Left ventricle myocardium inferior (tissue), 1 donor: ENCODE data around the gene ASCL3. TPM values are rescaled to one million over a fixed set of nuclear protein-coding genes. Genes with fewer than 3 reads are reported as not detected.
"Not testable (repeated sequence)": the region's sequence is repeated elsewhere in the genome, so short reads cannot be mapped to it uniquely, and the experiment has no call there.

Experiments used
- DNase-seq: peaks from one replicate; pipeline ENCODE4 v3.0.0-alpha.2; 2020
- H3K27ac ChIP-seq: fragments of 200-600 bp; replicated peaks from 2 replicates; pipeline ENCODE4 v1.8.0; 2021
- H3K27me3 ChIP-seq: fragments of 200-600 bp; 2 replicates; pipeline ENCODE4 v1.8.0; 2021; ENCODE audit warnings: low read depth
- H3K36me3 ChIP-seq: fragments of 200-600 bp; 2 replicates; pipeline ENCODE4 v1.8.0; 2021
- H3K4me1 ChIP-seq: fragments of 200-600 bp; 2 replicates; pipeline ENCODE4 v1.8.0; 2021
- H3K4me3 ChIP-seq: fragments of 200-600 bp; 2 replicates; pipeline ENCODE4 v1.8.0; 2021; ENCODE audit warnings: mild to moderate bottlenecking, moderate library complexity
- H3K9me3 ChIP-seq: fragments of 200-600 bp; replicated peaks from 2 replicates; pipeline ENCODE4 v1.8.0; 2021
- CTCF ChIP-seq: fragments of 200-600 bp; IDR thresholded peaks from 2 replicates; pipeline ENCODE4 v1.8.0; 2021; ENCODE audit warnings: antibody characterized with exemption, mild to moderate bottlenecking, borderline replicate concordance
- intact Hi-C: fragments of 100-400 bp; cut with micrococcal nuclease; formaldehyde crosslinking; loops from one replicate; pipeline ENCODE4 v1.11.0; 2022
- total RNA-seq: library from RNA; stranded (reverse); fragmentation: NEBNext Ultra II Directional; extraction: Animal tissue kit (Norgen Biotek cat#: 25700); gene quantifications from one replicate; pipeline ENCODE4 v1.2.1, GENCODE V29; 2021
- donor health status: DM: no; HTN: yes; CAD: no; lungs with severe emphysema.

ASCL3 gene
- total RNA-seq, 1 donor from 2014 or later = not detected

GRCh38 chr11:8941341-8942103 lies 1.3 kb downstream of the ASCL3 start:
- TF ChIP-seq CTCF = no peak
- no peak for DNase-seq
- H3K27ac ChIP-seq = no peak overlapping the region

GRCh38 chr11:8937659-8938058 lies 5.2 kb downstream of the ASCL3 start:
- H3K27me3 ChIP-seq = no peaks in the 10 kb centered on the region
- intact Hi-C loops = no loop called here
- H3K27ac ChIP-seq = no peak overlapping the region
- no peak for TF ChIP-seq CTCF
- no peaks in the 10 kb centered on the region for H3K9me3 ChIP-seq
- H3K36me3 ChIP-seq = no peaks in the 10 kb centered on the region
- DNase-seq = no peak
- H3K4me3 ChIP-seq = no peak overlapping the region
- H3K4me1 ChIP-seq = no peaks in the 10 kb centered on the region

More at GRCh38 chr11:8941341-8942103, 1.3 kb downstream of the ASCL3 start:
- intact Hi-C loops = no loop called here
- Histone ChIP-seq H3K4me1 (no peaks in the 10 kb centered on the region), H3K9me3 (no peaks in the 10 kb centered on the region), H3K4me3 (no peak overlapping the region), H3K27me3 (no peaks in the 10 kb centered on the region), H3K36me3 (no peaks in the 10 kb centered on the region)

- no peaks in the 10 kb centered on the region for H3K27me3 ChIP-seq
- H3K4me1 ChIP-seq = no peaks in the 10 kb centered on the region
- H3K4me3 ChIP-seq = no peak overlapping the region
- no peaks in the 10 kb centered on the region for H3K9me3 ChIP-seq
- intact Hi-C loops = no loop called here
- no peak overlapping the region for H3K27ac ChIP-seq
- no peaks in the 10 kb centered on the region for H3K36me3 ChIP-seq
- DNase-seq = no peak
- no peak for TF ChIP-seq CTCF
Measured at GRCh38 chr11:8937159-8937558, 5.7 kb downstream of the ASCL3 start.

- H3K36me3 ChIP-seq, H3K27me3 ChIP-seq, H3K4me1 ChIP-seq, H3K9me3 ChIP-seq, H3K4me3 ChIP-seq, DNase-seq, H3K27ac ChIP-seq, intact Hi-C loops: not testable (repeated sequence)
Measured at GRCh38 chr11:8935789-8936188, 7.0 kb downstream of the ASCL3 start.

- H3K9me3 ChIP-seq = no peaks in the 10 kb centered on the region
- H3K27me3 ChIP-seq = no peaks in the 10 kb centered on the region
- intact Hi-C loops = no loop called here
- TF ChIP-seq CTCF = no peak
- no peaks in the 10 kb centered on the region for H3K4me1 ChIP-seq
- no peaks in the 10 kb centered on the region for H3K36me3 ChIP-seq
- H3K27ac ChIP-seq = no peak overlapping the region
- no peak overlapping the region for H3K4me3 ChIP-seq
- DNase-seq = no peak
Measured at GRCh38 chr11:8934742-8935488, 7.9 kb downstream of the ASCL3 start.

GRCh38 chr11:8933931-8934330 lies 8.9 kb downstream of the ASCL3 start:
- Histone ChIP-seq H3K9me3 (no peaks in the 10 kb centered on the region), H3K4me3 (no peak overlapping the region), H3K4me1 (no peaks in the 10 kb centered on the region), H3K27ac (no peak overlapping the region), H3K27me3 (no peaks in the 10 kb centered on the region), H3K36me3 (no peaks in the 10 kb centered on the region)
- TF ChIP-seq CTCF = no peak
- no peak for DNase-seq
- intact Hi-C loops = no loop called here
